H1 (cell line): Measurements from ENCODE around the gene CELF1. TPM values are rescaled to one million over a fixed set of nuclear protein-coding genes. Genes with fewer than 3 reads are reported as not detected.

Experiments
- ATF2 ChIP-seq: IDR thresholded peaks from 2 replicates; pipeline ENCODE4 v1.6.1; 2012; ENCODE audit warnings: low read length, inconsistent platforms
- BRCA1 ChIP-seq: IDR thresholded peaks from 2 replicates; pipeline ENCODE4 v1.6.1; 2012; ENCODE audit warnings: low read depth, low read length, improper control_type of control experiment
- CHD7 ChIP-seq: fragments of 300-600 bp; sonication (generic); IDR thresholded peaks from 2 replicates; pipeline ENCODE4 v1.7.1; 2012; ENCODE audit warnings: low read length, moderate library complexity, mild to moderate bottlenecking, inconsistent platforms; ENCODE audit not compliant: insufficient replicate concordance
- FOSL1 ChIP-seq: IDR thresholded peaks from 2 replicates; pipeline ENCODE4 v1.6.1; 2011; ENCODE audit warnings: mild to moderate bottlenecking, low read depth, low read length, moderate library complexity; ENCODE audit not compliant: insufficient read depth
- MAX ChIP-seq: IDR thresholded peaks from 2 replicates; pipeline ENCODE4 v1.6.1; 2012; ENCODE audit warnings: inconsistent platforms
- POU5F1 ChIP-seq: IDR thresholded peaks from 2 replicates; pipeline ENCODE4 v1.6.1; 2011; ENCODE audit warnings: low read depth, mild to moderate bottlenecking, low read length, moderate library complexity
- YY1 ChIP-seq: IDR thresholded peaks from 2 replicates; pipeline ENCODE4 v1.6.1; 2011; ENCODE audit warnings: low read depth, mild to moderate bottlenecking, low read length
- ZNF274 ChIP-seq: IDR thresholded peaks from 2 replicates; pipeline ENCODE4 v1.7.0; 2012; ENCODE audit warnings: low read length, borderline replicate concordance; ENCODE audit errors: extremely low read depth
- polyA plus RNA-seq, 7 experiments: library from polyadenylated mRNA; depleted of rRNA in 3 of 7; stranded (reverse) in 5 of 7; unstranded in 2 of 7; fragments of >200 nt in 5 of 7; fragments of 200-250 nt in 2 of 7; gene quantifications; 1 replicate in 5 of 7; 2 replicates in 1 of 7; 4 replicates in 1 of 7; pipeline versions ENCODE4 v1.2.1 to v1.2.3, GENCODE V29; 2011 to 2013; ENCODE audit warnings: missing spikeins in 2 of 7, mixed read lengths in 2 of 7
- total RNA-seq: library from RNA; stranded (reverse); fragmentation: NEBNext Ultra II Directional; extraction: Animal tissue kit (Norgen Biotek cat#: 25700); gene quantifications from 2 replicates; pipeline ENCODE4 v1.2.1, GENCODE V29; 2021

CELF1 gene
- total and polyA plus RNA-seq, 2 of the 8 experiments (the other 6 are each of a cell fraction or from before 2014, with no cell fraction given): 131 to 197 TPM

- TF ChIP-seq CHD7 (no peak), YY1 (peak; percentile 82; the same call in 1 of the 2 replicates), FOSL1 (no peak), BRCA1 (peak; percentile 63; the same call in 1 of the 2 replicates), ATF2 (no peak), POU5F1 (no peak), MAX (peak; percentile 98), ZNF274 (no peak)
These were observed 12.6 kb upstream of the CELF1 start, which contains the start of gene PTPMT1 (continued) for GRCh38 chr11:47565340-47566148.
